GM12878 (cell line): Measurements from ENCODE around the gene STPG4. TPM values are rescaled to one million over a fixed set of nuclear protein-coding genes. Genes with fewer than 3 reads are reported as not detected.

ENCODE experiments used
- ATAC-seq: fragments of 200-7000 bp; cut with Tn5 transposase; 3 replicates; pipeline ENCODE4 v1.9.1; 2020; ENCODE audit warnings: mild to moderate bottlenecking, moderate library complexity
- BruUV-seq: library from RNA; stranded (reverse); fragments of 400-500 nt; replicated peaks from 2 replicates; lab custom pipeline; 2021; lab: Mats Ljungman, UMichigan
- CTCF ChIA-PET: fragments of 300-600 bp; sonication (Branson Sonifier 250); formaldehyde crosslinking; extraction: SDS; loops from one replicate; lab custom pipeline; 2021; ENCODE audit warnings: inconsistent platforms; lab: Yijun Ruan, JAX
- POLR2A ChIA-PET: fragments of 350-600 bp; formaldehyde crosslinking; extraction: SDS; loops from one replicate; lab custom pipeline; 2021; ENCODE audit warnings: inconsistent platforms; lab: Charles Lee
- RAD21 ChIA-PET: fragments of 300-600 bp; sonication (Branson Sonifier 250); formaldehyde crosslinking; loops from one replicate; lab custom pipeline; 2023; ENCODE audit warnings: antibody characterized with exemption; ENCODE audit not compliant: unreplicated experiment; lab: Charles Lee
- SMC1A ChIA-PET: fragments of 300-600 bp; sonication (Branson Sonifier 250); formaldehyde crosslinking; loops from one replicate; lab custom pipeline; 2023; ENCODE audit not compliant: unreplicated experiment, uncharacterized antibody; lab: Charles Lee
- DNase-seq: peaks from one replicate; pipeline ENCODE4 v3.0.0-alpha.2; 2011; ENCODE audit warnings: low read depth, low spot score
- FAIRE-seq: peaks from 3 replicates; lab custom pipeline; 2011; peaks lifted over from hg19 to GRCh38; lab: Jason Lieb, UNC
- H2AFZ ChIP-seq: 2 replicates; pipeline ENCODE4 v1.6.0; 2011; ENCODE audit warnings: low read depth, low read length, control low read depth; ENCODE audit not compliant: control insufficient read depth
- H3K27ac ChIP-seq: 2 replicates; pipeline ENCODE4 v1.5.1; 2011; ENCODE audit warnings: control low read depth; ENCODE audit not compliant: control insufficient read depth, insufficient read depth
- H3K27me3 ChIP-seq, 2 experiments: replicated peaks in 1 of 2; 2 replicates each; pipeline versions ENCODE4 v1.6.0 to v1.6.1; 2011; ENCODE audit warnings: low read length in 1 of 2; ENCODE audit not compliant: control insufficient read depth in 2 of 2, insufficient read depth in 2 of 2
- H3K36me3 ChIP-seq, 2 experiments: 2 replicates each; pipeline ENCODE4 v1.5.1; 2011; ENCODE audit warnings: low read length in 1 of 2; ENCODE audit not compliant: control insufficient read depth in 2 of 2, insufficient read depth in 2 of 2
- H3K4me1 ChIP-seq: 2 replicates; pipeline ENCODE4 v1.6.1; 2011; ENCODE audit warnings: mild to moderate bottlenecking, low read length, moderate library complexity, mixed read lengths; ENCODE audit not compliant: control insufficient read depth, insufficient read depth
- H3K4me2 ChIP-seq: 2 replicates; pipeline ENCODE4 v1.6.0; 2011; ENCODE audit warnings: control low read depth; ENCODE audit not compliant: control insufficient read depth, insufficient read depth
- H3K4me3 ChIP-seq: fragments of 200-600 bp; sonication (generic); 2 replicates; pipeline ENCODE4 v1.5.1; 2016
- H3K79me2 ChIP-seq: 2 replicates; pipeline ENCODE4 v1.6.0; 2011; ENCODE audit warnings: low read length; ENCODE audit not compliant: control insufficient read depth, insufficient read depth
- H3K9ac ChIP-seq: 2 replicates; pipeline ENCODE4 v1.8.0; 2011; ENCODE audit warnings: low read length, control low read depth, mixed read lengths; ENCODE audit not compliant: control insufficient read depth, insufficient read depth
- H3K9me3 ChIP-seq: replicated peaks from 3 replicates; pipeline ENCODE4 v1.5.1; 2011; ENCODE audit warnings: mild to moderate bottlenecking, low read length; ENCODE audit not compliant: control insufficient read depth, insufficient read depth
- H4K20me1 ChIP-seq: 2 replicates; pipeline ENCODE4 v1.6.0; 2011; ENCODE audit not compliant: control insufficient read depth, insufficient read depth
- BCL11A ChIP-seq: IDR thresholded peaks from 2 replicates; pipeline ENCODE4 v1.6.1; 2011; ENCODE audit warnings: low read depth, low read length
- CHD4 ChIP-seq: fragments of 200-600 bp; sonication (generic); IDR thresholded peaks from 2 replicates; pipeline ENCODE4 v1.6.1; 2016; ENCODE audit warnings: mild to moderate bottlenecking
- DPF2 ChIP-seq: fragments of 450-650 bp; IDR thresholded peaks from 2 replicates; pipeline ENCODE4 v1.6.1; 2017; ENCODE audit warnings: mild to moderate bottlenecking
- FOXK2 ChIP-seq: fragments of 450-650 bp; IDR thresholded peaks from 2 replicates; pipeline ENCODE4 v1.6.1; 2017; ENCODE audit warnings: mild to moderate bottlenecking, moderate library complexity
- MTA3 ChIP-seq: IDR thresholded peaks from 2 replicates; pipeline ENCODE4 v1.6.1; 2012; ENCODE audit warnings: low read length, inconsistent platforms, borderline replicate concordance
- NBN ChIP-seq: fragments of 450-650 bp; IDR thresholded peaks from 2 replicates; pipeline ENCODE4 v1.6.1; 2016
- NFIC ChIP-seq: IDR thresholded peaks from 2 replicates; pipeline ENCODE4 v1.6.1; 2012; ENCODE audit warnings: low read depth, mild to moderate bottlenecking, inconsistent platforms, low read length, moderate library complexity
- NR2C2 ChIP-seq: IDR thresholded peaks from 2 replicates; pipeline ENCODE4 v1.6.1; 2011; ENCODE audit warnings: borderline replicate concordance, low read depth; ENCODE audit not compliant: control insufficient read depth, insufficient read length
- PAX5 ChIP-seq: IDR thresholded peaks from 2 replicates; pipeline ENCODE4 v1.6.1; 2011; ENCODE audit warnings: low read depth, low read length, borderline replicate concordance
- POLR2A ChIP-seq: IDR thresholded peaks from 2 replicates; pipeline ENCODE4 v1.6.1; 2011; ENCODE audit warnings: low read depth, mild to moderate bottlenecking, low read length
- POLR2AphosphoS2 ChIP-seq: IDR thresholded peaks from 2 replicates; pipeline ENCODE4 v1.6.1; 2011; ENCODE audit warnings: low read depth, mild to moderate bottlenecking, low read length, improper control_type of control experiment, moderate library complexity
- POU2F2 ChIP-seq: IDR thresholded peaks from 3 replicates; pipeline ENCODE4 v1.6.1; 2011; ENCODE audit warnings: low read depth, mild to moderate bottlenecking, low read length, borderline replicate concordance
- SIX5 ChIP-seq: IDR thresholded peaks from 2 replicates; pipeline ENCODE4 v1.6.1; 2011; ENCODE audit warnings: mild to moderate bottlenecking, low read depth, low read length, moderate library complexity; ENCODE audit not compliant: severe bottlenecking
- SUPT20H ChIP-seq: IDR thresholded peaks from 2 replicates; pipeline ENCODE4 v1.6.1; 2011; ENCODE audit warnings: low read depth, mild to moderate bottlenecking, low read length, moderate library complexity, borderline replicate concordance; ENCODE audit not compliant: control insufficient read depth
- WRNIP1 ChIP-seq: IDR thresholded peaks from 2 replicates; pipeline ENCODE4 v1.6.1; 2011; ENCODE audit warnings: low read depth, low read length, improper control_type of control experiment, borderline replicate concordance
- YY1 ChIP-seq: IDR thresholded peaks from 2 replicates; pipeline ENCODE4 v1.6.1; 2011; ENCODE audit warnings: low read depth, mild to moderate bottlenecking, low read length
- ZBTB40 ChIP-seq: fragments of 450-650 bp; IDR thresholded peaks from 2 replicates; pipeline ENCODE4 v1.6.1; 2016; ENCODE audit warnings: mild to moderate bottlenecking, moderate library complexity, borderline replicate concordance
- ZNF207 ChIP-seq: fragments of 450-650 bp; IDR thresholded peaks from 2 replicates; pipeline ENCODE4 v1.6.1; 2014; ENCODE audit warnings: antibody characterized with exemption, mild to moderate bottlenecking, borderline replicate concordance
- ZNF622 ChIP-seq: fragments of 450-650 bp; IDR thresholded peaks from 2 replicates; pipeline ENCODE4 v1.6.1; 2017; ENCODE audit warnings: mild to moderate bottlenecking, inconsistent platforms
- WGBS: methylation state at CpG from one replicate; pipeline ENCODE4 v1.1.6; 2016; ENCODE audit warnings: low lambda C conversion rate; ENCODE audit not compliant: insufficient replicate concordance, insufficient coverage; ENCODE audit errors: missing lambda C conversion rate; 5-methylcytosine and 5-hydroxymethylcytosine counted together
- in situ Hi-C: fragments of 300-500 bp; cut with MboI; formaldehyde crosslinking; loops from 9 replicates; pipeline ENCODE4 v1.14.3; 2018; ENCODE audit warnings: mixed read lengths
- intact Hi-C: fragments of 100-400 bp; cut with micrococcal nuclease; formaldehyde crosslinking; loops from one replicate; pipeline ENCODE4 v1.14.2; 2022; ENCODE audit not compliant: unreplicated experiment
- polyA plus RNA-seq, 11 experiments: library from polyadenylated mRNA; depleted of rRNA in 4 of 11; unstranded in 6 of 11; stranded (reverse) in 5 of 11; fragments of >200 nt; fragmentation: Nextera tagmentation in 4 of 11; fragmentation: Illumina TruSeq in 1 of 11; extraction: Ambion mirVana in 4 of 11; extraction: Trizol in 1 of 11; gene quantifications; 1 replicate in 1 of 11; 2 replicates in 10 of 11; pipeline versions ENCODE4 v1.2.1 to v1.2.3, GENCODE V29; 2011 to 2016; ENCODE audit warnings: inconsistent platforms in 2 of 11, missing spikeins in 2 of 11, low read depth in 1 of 11
- total RNA-seq, 4 experiments: library from RNA; depleted of rRNA in 3 of 4; stranded (reverse); fragments of >200 nt in 3 of 4; fragmentation: Illumina TruSeq in 1 of 4; extraction: Trizol in 1 of 4; gene quantifications; 2 replicates each; pipeline versions ENCODE4 v1.2.1 to v1.2.3, GENCODE V29; 2013 to 2021
- TF ChIP-seq, protein P1 (sequence below): fragments of 450-650 bp; IDR thresholded peaks from 2 replicates; pipeline ENCODE4 v1.6.1; 2016; ENCODE audit warnings: mild to moderate bottlenecking

STPG4 gene
- total and polyA plus RNA-seq, 10 of the 15 experiments (the other 5 are each of a cell fraction or from before 2014, with no cell fraction given), result 0.10 to 0.29 (median 0.19) TPM; not detected in 3

DNA sequence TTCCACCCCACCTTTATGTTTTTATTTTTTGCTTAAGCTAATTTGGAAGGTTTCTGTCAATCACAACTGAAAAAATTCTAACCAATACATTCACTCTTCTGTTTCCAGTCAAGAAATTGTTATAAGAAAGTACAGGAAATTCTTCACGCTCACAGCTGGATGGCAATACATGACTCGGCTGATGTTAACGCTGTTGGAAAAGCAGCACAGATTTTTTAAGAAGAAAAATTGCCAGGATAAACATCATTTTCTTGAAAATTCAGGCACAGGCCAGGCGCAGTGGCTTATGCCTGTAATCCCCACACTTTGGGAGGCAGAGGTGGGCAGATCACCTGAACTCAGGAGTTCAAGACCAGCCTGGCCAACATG is 46.1 kb downstream of the STPG4 start:
- ChIA-PET CTCF (no interaction called here), SMC1A (interaction anchor here (0.9 kb wide), 2 partner anchors 11 to 64 kb away, joined by 4 to 7 read pairs; no protein-coding TSS in a partner anchor), POLR2A (no interaction called here), RAD21 (interaction anchor here (1.0 kb wide), 1 partner anchor 211 kb away, joined by 3 read pairs; no protein-coding TSS in a partner anchor)
- H2AFZ ChIP-seq, result no peak overlapping the region
- no peak overlapping the region for H3K4me2 ChIP-seq
- H3K27ac ChIP-seq, result no peak overlapping the region
- no peaks in the 10 kb centered on the region for H3K27me3 ChIP-seq
- TF ChIP-seq, protein P1, sequence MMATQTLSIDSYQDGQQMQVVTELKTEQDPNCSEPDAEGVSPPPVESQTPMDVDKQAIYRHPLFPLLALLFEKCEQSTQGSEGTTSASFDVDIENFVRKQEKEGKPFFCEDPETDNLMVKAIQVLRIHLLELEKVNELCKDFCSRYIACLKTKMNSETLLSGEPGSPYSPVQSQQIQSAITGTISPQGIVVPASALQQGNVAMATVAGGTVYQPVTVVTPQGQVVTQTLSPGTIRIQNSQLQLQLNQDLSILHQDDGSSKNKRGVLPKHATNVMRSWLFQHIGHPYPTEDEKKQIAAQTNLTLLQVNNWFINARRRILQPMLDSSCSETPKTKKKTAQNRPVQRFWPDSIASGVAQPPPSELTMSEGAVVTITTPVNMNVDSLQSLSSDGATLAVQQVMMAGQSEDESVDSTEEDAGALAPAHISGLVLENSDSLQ, result no peak
- TF ChIP-seq PAX5 (no peak), POLR2AphosphoS2 (no peak), CHD4 (no peak), DPF2 (no peak), ZNF207 (no peak), MTA3 (no peak), NFIC (no peak), SIX5 (no peak), NR2C2 (no peak), WRNIP1 (no peak), BCL11A (no peak), FOXK2 (no peak), ZBTB40 (no peak), YY1 (no peak), SUPT20H (no peak), POU2F2 (no peak), ZNF622 (no peak), POLR2A (no peak), NBN (no peak)
- H3K36me3 ChIP-seq, result no peaks in the 10 kb centered on the region
- DNase-seq (no peak), ATAC-seq (no peak), FAIRE-seq (no peak)
- H4K20me1 ChIP-seq, result no peaks in the 10 kb centered on the region
- no peak overlapping the region for H3K9ac ChIP-seq
- no peaks in the 10 kb centered on the region for H3K9me3 ChIP-seq
- no peaks in the 10 kb centered on the region for H3K79me2 ChIP-seq
- no peak overlapping the region for H3K4me3 ChIP-seq
- 82% methylated on average over 4 of the region's 4 CpGs for WGBS
- intact Hi-C loops (no loop called here), in situ Hi-C loops (no loop called here)
- no peaks in the 10 kb centered on the region for H3K4me1 ChIP-seq
- no TSS peak for BruUV-seq
